ENCODE results near the gene KRT24.

DNA sequence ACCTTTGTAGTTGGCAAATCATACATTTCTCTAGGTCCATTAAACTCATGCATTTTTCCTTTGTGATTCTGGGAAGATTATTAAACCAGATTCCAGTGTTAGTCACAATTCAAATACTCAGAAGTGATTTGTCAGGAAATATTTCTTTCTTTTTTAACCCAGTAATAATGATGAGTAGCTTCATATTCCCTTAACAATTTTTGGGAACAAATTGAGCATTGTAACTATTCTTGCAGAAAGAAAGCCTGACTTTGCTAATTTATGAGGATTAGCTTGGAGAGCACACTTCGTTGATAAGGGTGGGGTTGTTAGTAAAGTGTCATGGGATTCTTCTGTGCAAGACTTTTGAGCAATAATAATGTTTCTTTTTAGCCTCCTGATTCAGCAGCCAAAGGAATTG, 18.7 kb upstream of the KRT24 start:
- TF ChIP-seq, protein P1, sequence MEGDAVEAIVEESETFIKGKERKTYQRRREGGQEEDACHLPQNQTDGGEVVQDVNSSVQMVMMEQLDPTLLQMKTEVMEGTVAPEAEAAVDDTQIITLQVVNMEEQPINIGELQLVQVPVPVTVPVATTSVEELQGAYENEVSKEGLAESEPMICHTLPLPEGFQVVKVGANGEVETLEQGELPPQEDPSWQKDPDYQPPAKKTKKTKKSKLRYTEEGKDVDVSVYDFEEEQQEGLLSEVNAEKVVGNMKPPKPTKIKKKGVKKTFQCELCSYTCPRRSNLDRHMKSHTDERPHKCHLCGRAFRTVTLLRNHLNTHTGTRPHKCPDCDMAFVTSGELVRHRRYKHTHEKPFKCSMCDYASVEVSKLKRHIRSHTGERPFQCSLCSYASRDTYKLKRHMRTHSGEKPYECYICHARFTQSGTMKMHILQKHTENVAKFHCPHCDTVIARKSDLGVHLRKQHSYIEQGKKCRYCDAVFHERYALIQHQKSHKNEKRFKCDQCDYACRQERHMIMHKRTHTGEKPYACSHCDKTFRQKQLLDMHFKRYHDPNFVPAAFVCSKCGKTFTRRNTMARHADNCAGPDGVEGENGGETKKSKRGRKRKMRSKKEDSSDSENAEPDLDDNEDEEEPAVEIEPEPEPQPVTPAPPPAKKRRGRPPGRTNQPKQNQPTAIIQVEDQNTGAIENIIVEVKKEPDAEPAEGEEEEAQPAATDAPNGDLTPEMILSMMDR (IDR thresholded peaks at IDR 0.05; ENCODE audit: insufficient read depth, low read depth, low read length) = no peak
- no peak for TF ChIP-seq EZH2 (IDR thresholded peaks at IDR 0.05; ENCODE audit: insufficient read depth, low read length)

Measured in astrocyte (in vitro differentiated cells and primary cell).